IMR-90 (cell line): ENCODE data around the gene TMEM117. TPM values are rescaled to one million over a fixed set of nuclear protein-coding genes. Genes with fewer than 3 reads are reported as not detected.

Experiments used
- ATAC-seq: fragments of 200-7000 bp; cut with Tn5 transposase; 2 replicates; pipeline ENCODE4 v1.9.1; 2020; ENCODE audit warnings: low read depth, mild to moderate bottlenecking, moderate library complexity
- BruUV-seq: library from RNA; stranded (reverse); fragments of 400-500 nt; replicated peaks from 2 replicates; lab custom pipeline; 2021; lab: Mats Ljungman, UMichigan
- CTCF ChIA-PET: fragments of 300-600 bp; formaldehyde crosslinking; extraction: SDS; loops from one replicate; lab custom pipeline; 2021; ENCODE audit warnings: antibody characterized with exemption; lab: Yijun Ruan, JAX
- POLR2A ChIA-PET: fragments of 300-600 bp; sonication (Branson Sonifier 250); formaldehyde crosslinking; loops from one replicate; lab custom pipeline; 2022; ENCODE audit warnings: antibody characterized with exemption; ENCODE audit not compliant: unreplicated experiment; lab: Charles Lee
- DNase-seq: peaks from one replicate; pipeline ENCODE4 v3.0.0; 2013
- H2AFZ ChIP-seq: replicated peaks from 2 replicates; pipeline ENCODE3; 2013; ENCODE audit warnings: low read length, mild to moderate bottlenecking; ENCODE audit not compliant: poor library complexity
- H2AK5ac ChIP-seq: 2 replicates; pipeline ENCODE4 v1.6.1; 2013; ENCODE audit warnings: low read depth, low read length, inconsistent platforms
- H2AK9ac ChIP-seq: replicated peaks from 2 replicates; pipeline ENCODE3; 2013; ENCODE audit warnings: mild to moderate bottlenecking, low read depth, low read length, moderate library complexity; ENCODE audit not compliant: poor library complexity
- H2BK120ac ChIP-seq: 2 replicates; pipeline ENCODE4 v1.6.1; 2013; ENCODE audit warnings: low read depth, low read length, inconsistent platforms
- H2BK15ac ChIP-seq: 3 replicates; pipeline ENCODE4 v1.6.1; 2013; ENCODE audit warnings: low read depth, low read length, inconsistent platforms
- H2BK20ac ChIP-seq: 2 replicates; pipeline ENCODE4 v1.6.1; 2013; ENCODE audit warnings: low read depth, mild to moderate bottlenecking, inconsistent platforms, low read length, moderate library complexity
- H2BK5ac ChIP-seq: 2 replicates; pipeline ENCODE4 v1.6.1; 2013; ENCODE audit warnings: mild to moderate bottlenecking, low read depth, low read length, inconsistent platforms; ENCODE audit not compliant: poor library complexity, severe bottlenecking
- H3K14ac ChIP-seq: replicated peaks from 2 replicates; pipeline ENCODE4 v1.6.1; 2013; ENCODE audit warnings: low read depth, low read length, inconsistent platforms
- H3K18ac ChIP-seq: 2 replicates; pipeline ENCODE4 v1.6.1; 2013; ENCODE audit warnings: low read depth, low read length, control low read depth
- H3K23ac ChIP-seq: 2 replicates; pipeline ENCODE4 v1.6.1; 2013; ENCODE audit warnings: low read depth, low read length, inconsistent platforms
- H3K27ac ChIP-seq: 2 replicates; pipeline ENCODE4 v1.5.1; 2013; ENCODE audit warnings: mild to moderate bottlenecking, control low read depth, low read length; ENCODE audit not compliant: insufficient read depth
- H3K27me3 ChIP-seq: 2 replicates; pipeline ENCODE4 v1.6.1; 2013; ENCODE audit warnings: low read length; ENCODE audit not compliant: control insufficient read depth, insufficient read depth
- H3K36me3 ChIP-seq: 2 replicates; pipeline ENCODE4 v1.6.1; 2013; ENCODE audit warnings: low read length, mixed read lengths; ENCODE audit not compliant: control insufficient read depth, insufficient read depth
- H3K4ac ChIP-seq: 2 replicates; pipeline ENCODE4 v1.6.1; 2013; ENCODE audit warnings: low read depth, low read length, inconsistent platforms
- H3K4me1 ChIP-seq: 2 replicates; pipeline ENCODE4 v1.6.1; 2013; ENCODE audit warnings: low read length, mixed read lengths; ENCODE audit not compliant: control insufficient read depth, insufficient read depth
- H3K4me2 ChIP-seq: 2 replicates; pipeline ENCODE4 v1.6.1; 2013; ENCODE audit warnings: low read depth, mild to moderate bottlenecking, control low read depth, low read length, moderate library complexity
- H3K4me3 ChIP-seq: 2 replicates; pipeline ENCODE4 v1.5.1; 2013; ENCODE audit warnings: low read depth, mild to moderate bottlenecking, control low read depth, low read length, moderate library complexity; ENCODE audit not compliant: insufficient read depth
- H3K56ac ChIP-seq: 2 replicates; pipeline ENCODE4 v1.6.1; 2013; ENCODE audit warnings: low read length, inconsistent platforms; ENCODE audit not compliant: insufficient read depth; ENCODE audit errors: extremely low read depth
- H3K79me1 ChIP-seq, 2 experiments: 2 replicates each; pipeline ENCODE4 v1.6.1; 2013; ENCODE audit warnings: low read length in 2 of 2, inconsistent platforms in 1 of 2, low read depth in 1 of 2
- H3K9ac ChIP-seq: 2 replicates; pipeline ENCODE4 v1.6.1; 2013; ENCODE audit warnings: low read depth, low read length, control low read depth
- H3K9me1 ChIP-seq: 2 replicates; pipeline ENCODE4 v1.6.1; 2013; ENCODE audit warnings: low read length, inconsistent platforms; ENCODE audit not compliant: insufficient read depth
- H3K9me3 ChIP-seq: 2 replicates; pipeline ENCODE4 v1.6.1; 2013; ENCODE audit warnings: low read length; ENCODE audit not compliant: control insufficient read depth, insufficient read depth
- H4K20me1 ChIP-seq: 2 replicates; pipeline ENCODE4 v1.6.1; 2013; ENCODE audit warnings: low read length, inconsistent platforms; ENCODE audit not compliant: insufficient read depth
- H4K5ac ChIP-seq: 2 replicates; pipeline ENCODE4 v1.6.1; 2013; ENCODE audit warnings: mild to moderate bottlenecking, low read depth, low read length, control low read depth
- H4K8ac ChIP-seq, 2 experiments: 2 replicates each; pipeline ENCODE4 v1.6.1; 2013; ENCODE audit warnings: low read depth in 2 of 2, low read length in 2 of 2, control low read depth in 1 of 2, inconsistent platforms in 1 of 2
- H4K91ac ChIP-seq: 2 replicates; pipeline ENCODE4 v1.6.1; 2013; ENCODE audit warnings: low read depth, low read length, inconsistent platforms; ENCODE audit not compliant: insufficient read depth
- BHLHE40 ChIP-seq: fragments of 150-350 bp; IDR thresholded peaks from 2 replicates; pipeline ENCODE4 v1.6.1; 2016; ENCODE audit warnings: mild to moderate bottlenecking, low read depth, low read length
- CEBPB ChIP-seq: IDR thresholded peaks from 2 replicates; pipeline ENCODE4 v1.6.1; 2012; ENCODE audit warnings: low read depth, low read length, improper control_type of control experiment
- CHD1 ChIP-seq: IDR thresholded peaks from 2 replicates; pipeline ENCODE4 v1.6.1; 2012; ENCODE audit warnings: low read depth, low read length, improper control_type of control experiment
- FOS ChIP-seq: fragments of 150-350 bp; IDR thresholded peaks from 2 replicates; pipeline ENCODE4 v1.6.1; 2016; ENCODE audit warnings: low read depth, low read length
- MAZ ChIP-seq: IDR thresholded peaks from 2 replicates; pipeline ENCODE4 v1.6.1; 2012; ENCODE audit warnings: low read depth, mild to moderate bottlenecking, low read length, improper control_type of control experiment, moderate library complexity, borderline replicate concordance
- MXI1 ChIP-seq: IDR thresholded peaks from 2 replicates; pipeline ENCODE4 v1.6.1; 2012; ENCODE audit warnings: low read depth, mild to moderate bottlenecking, low read length, moderate library complexity, borderline replicate concordance
- NFE2L2 ChIP-seq: fragments of 150-350 bp; IDR thresholded peaks from 2 replicates; pipeline ENCODE4 v1.6.1; 2016; ENCODE audit warnings: low read depth, mild to moderate bottlenecking, low read length
- RAD21 ChIP-seq: IDR thresholded peaks from 2 replicates; pipeline ENCODE4 v1.6.1; 2012; ENCODE audit warnings: low read length, improper control_type of control experiment
- RCOR1 ChIP-seq: IDR thresholded peaks from 2 replicates; pipeline ENCODE4 v1.6.1; 2012; ENCODE audit warnings: mild to moderate bottlenecking, low read length, improper control_type of control experiment; ENCODE audit not compliant: insufficient replicate concordance
- RFX5 ChIP-seq: IDR thresholded peaks from 2 replicates; pipeline ENCODE4 v1.8.0; 2012; ENCODE audit warnings: low read depth, mild to moderate bottlenecking, low read length, moderate library complexity
- SMC3 ChIP-seq: fragments of 150-350 bp; IDR thresholded peaks from 2 replicates; pipeline ENCODE4 v1.6.1; 2016; ENCODE audit warnings: low read depth, mild to moderate bottlenecking, antibody characterized with exemption, low read length, moderate library complexity
- WGBS, 2 experiments: methylation state at CpG; one replicate each; pipeline versions ENCODE4 v1.1.5 to v1.1.7; 2013; ENCODE audit warnings: missing lambda C conversion rate in 2 of 2; ENCODE audit not compliant: insufficient read length in 1 of 2; ENCODE audit errors: extremely low coverage in 2 of 2; 5-methylcytosine and 5-hydroxymethylcytosine counted together
- dilution Hi-C: fragments of 300-500 bp; cut with HindIII; formaldehyde crosslinking; loops from one replicate; pipeline ENCODE4 v1.14.3; 2018; ENCODE audit warnings: low sequenced_read_pairs; ENCODE audit not compliant: unreplicated experiment
- in situ Hi-C: fragments of 300-500 bp; cut with MboI; formaldehyde crosslinking; loops from 3 replicates; pipeline ENCODE4 v1.14.3; 2019; ENCODE audit warnings: low sequenced_read_pairs, inconsistent platforms, mixed read lengths
- intact Hi-C: fragments of 100-400 bp; cut with micrococcal nuclease; formaldehyde crosslinking; loops from 2 replicates; pipeline ENCODE4 v1.10.0; 2022
- polyA plus RNA-seq, 3 experiments: library from polyadenylated mRNA; depleted of rRNA; stranded (reverse); fragments of >200 nt; gene quantifications; 2 replicates each; pipeline ENCODE4 v1.2.3, GENCODE V29; 2012; ENCODE audit warnings: low replicate concordance in 1 of 3
- total RNA-seq: library from RNA; depleted of rRNA; stranded (reverse); fragments of >200 nt; gene quantifications from 2 replicates; pipeline ENCODE4 v1.2.3, GENCODE V29; 2012
- TF ChIP-seq, protein P1 (sequence below): fragments of 150-350 bp; IDR thresholded peaks from 2 replicates; pipeline ENCODE4 v1.6.1; 2017; ENCODE audit warnings: mild to moderate bottlenecking, antibody characterized with exemption, low read length, low read depth

Gene TMEM117
- total and polyA plus RNA-seq, 2 of the 4 experiments (the other 2 are of a cell fraction) = 8.7 to 21.0 TPM

DNA sequence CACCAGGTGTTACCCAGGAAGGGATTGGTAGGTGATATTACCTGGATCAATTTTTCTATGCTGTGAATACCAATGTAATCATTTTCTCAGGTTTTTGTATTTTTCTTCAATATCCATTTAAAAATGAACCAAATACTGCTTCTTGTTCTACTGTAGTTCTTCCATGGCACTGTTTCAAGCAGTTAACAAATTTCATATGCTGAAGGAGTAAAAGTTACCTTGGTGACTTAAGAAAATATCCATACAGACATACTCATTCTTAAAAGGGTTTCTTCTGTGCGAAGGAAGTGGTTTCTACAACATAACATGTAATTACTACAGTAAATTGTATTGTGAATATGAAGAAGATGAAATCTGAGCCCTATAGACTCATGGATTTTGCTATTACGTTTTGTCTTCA lies 222.5 kb downstream of the TMEM117 start:
- Histone ChIP-seq H3K23ac (no peak overlapping the region), H3K9me1 (no peaks in the 10 kb centered on the region), H2AK9ac (no peak overlapping the region), H2BK120ac (no peak overlapping the region), H3K9ac (no peak overlapping the region), H4K20me1 (no peaks in the 10 kb centered on the region), H3K4me2 (no peak overlapping the region), H3K56ac (no peak overlapping the region), H3K18ac (no peak overlapping the region), H3K9me3 (no peaks in the 10 kb centered on the region), H2AK5ac (no peak overlapping the region), H4K91ac (no peak overlapping the region), H3K79me1 (no peaks in the 10 kb centered on the region), H3K14ac (no peak overlapping the region), H3K27ac (no peak overlapping the region), H4K5ac (no peak overlapping the region), H3K4ac (no peak overlapping the region), H2BK20ac (no peak overlapping the region), H2BK15ac (no peak overlapping the region), H2AFZ (no peak overlapping the region), H3K36me3 (no peaks in the 10 kb centered on the region), H2BK5ac (no peak overlapping the region), H4K8ac (no peak overlapping the region), H3K4me3 (no peak overlapping the region), H3K4me1 (no peaks in the 10 kb centered on the region), H3K27me3 (no peaks in the 10 kb centered on the region)
- no TSS peak for BruUV-seq
- POLR2A ChIA-PET = no interaction called here
- dilution Hi-C loops = no loop called here
- no peak for ATAC-seq
- no CpG with 5 or more reads among the region's 2 CpGs for WGBS, 2 experiments
- no peak for DNase-seq
- CTCF ChIA-PET = interaction anchor here (1.0 kb wide), 1 partner anchor 9 kb away, joined by 4 read pairs; no protein-coding TSS in a partner anchor
- TF ChIP-seq BHLHE40 (no peak), CHD1 (no peak), MXI1 (no peak), RAD21 (no peak), MAZ (no peak), NFE2L2 (no peak), FOS (no peak), RCOR1 (no peak), CEBPB (no peak), SMC3 (no peak), RFX5 (no peak)
- TF ChIP-seq, protein P1, sequence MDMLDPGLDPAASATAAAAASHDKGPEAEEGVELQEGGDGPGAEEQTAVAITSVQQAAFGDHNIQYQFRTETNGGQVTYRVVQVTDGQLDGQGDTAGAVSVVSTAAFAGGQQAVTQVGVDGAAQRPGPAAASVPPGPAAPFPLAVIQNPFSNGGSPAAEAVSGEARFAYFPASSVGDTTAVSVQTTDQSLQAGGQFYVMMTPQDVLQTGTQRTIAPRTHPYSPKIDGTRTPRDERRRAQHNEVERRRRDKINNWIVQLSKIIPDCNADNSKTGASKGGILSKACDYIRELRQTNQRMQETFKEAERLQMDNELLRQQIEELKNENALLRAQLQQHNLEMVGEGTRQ = no peak
- intact Hi-C loops = no loop called here
- in situ Hi-C loops = no loop called here
